GM21825 (cell line): ENCODE results near the gene MAP2K5.

Source experiments
- ATAC-seq: cut with Tn5 transposase; IDR thresholded peaks from one replicate; pipeline ENCODE4 v1.9.1; 2021; ENCODE audit warnings: mild to moderate bottlenecking, moderate library complexity; ENCODE audit not compliant: unreplicated experiment

Gene MAP2K5

DNA sequence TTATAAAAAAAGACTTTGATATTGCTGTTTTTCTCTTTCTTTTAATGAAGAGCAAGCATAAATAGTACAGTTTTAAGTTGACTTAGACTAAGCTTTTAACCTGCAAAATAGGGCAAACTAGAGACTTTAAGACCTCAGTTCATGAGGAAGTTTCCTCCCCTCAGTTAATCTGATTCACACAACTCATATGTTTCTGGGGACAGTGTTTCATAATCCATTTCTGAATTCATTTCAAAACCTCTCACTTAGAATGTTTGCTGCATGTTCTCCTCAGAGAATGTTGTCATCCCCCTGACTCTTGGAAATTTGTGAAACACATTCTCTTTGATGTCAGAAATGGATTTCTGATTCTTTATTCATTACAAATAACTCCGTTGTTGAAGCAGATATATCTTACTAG, 203.5 kb downstream of the MAP2K5 start:
- no peak for ATAC-seq

DNA sequence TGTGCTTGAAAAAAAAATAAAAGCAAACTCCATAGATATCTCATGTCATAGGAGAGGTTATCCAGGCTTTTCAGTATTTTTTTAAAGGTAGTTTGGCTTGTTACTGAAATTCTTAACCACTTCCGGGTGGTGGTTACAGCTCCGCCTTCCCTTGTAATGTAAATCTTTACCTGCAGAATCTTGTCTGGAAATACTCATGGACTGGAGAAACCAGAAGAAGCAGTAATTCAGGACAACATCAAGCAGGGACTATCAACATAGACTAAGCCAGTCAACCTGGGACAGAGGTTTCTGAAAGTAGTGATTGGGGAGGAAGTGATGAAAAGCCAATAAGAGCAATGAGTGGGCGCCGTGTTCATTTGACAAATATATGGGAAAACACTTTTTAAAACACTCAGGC, 203.9 kb downstream of the MAP2K5 start:
- ATAC-seq: no peak

DNA sequence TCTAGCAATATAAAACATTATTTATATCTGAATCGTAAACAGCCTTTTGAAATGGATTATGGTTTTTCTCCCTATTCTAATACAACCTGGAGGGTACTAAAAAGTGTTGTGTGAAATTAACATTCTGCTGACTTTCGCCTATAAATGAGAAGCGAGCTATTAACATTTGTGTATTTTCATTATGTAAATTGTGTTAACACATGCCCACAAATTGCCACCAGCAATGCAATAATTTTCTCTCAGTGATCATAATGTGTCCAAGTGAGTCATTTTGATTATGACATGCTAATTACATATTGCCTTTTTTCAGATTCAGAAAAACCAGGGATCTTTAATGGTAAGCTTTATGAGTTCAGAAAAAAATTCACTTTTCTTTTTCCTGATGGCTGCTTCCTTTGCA, 205.4 kb downstream of the MAP2K5 start:
- no peak for ATAC-seq

DNA sequence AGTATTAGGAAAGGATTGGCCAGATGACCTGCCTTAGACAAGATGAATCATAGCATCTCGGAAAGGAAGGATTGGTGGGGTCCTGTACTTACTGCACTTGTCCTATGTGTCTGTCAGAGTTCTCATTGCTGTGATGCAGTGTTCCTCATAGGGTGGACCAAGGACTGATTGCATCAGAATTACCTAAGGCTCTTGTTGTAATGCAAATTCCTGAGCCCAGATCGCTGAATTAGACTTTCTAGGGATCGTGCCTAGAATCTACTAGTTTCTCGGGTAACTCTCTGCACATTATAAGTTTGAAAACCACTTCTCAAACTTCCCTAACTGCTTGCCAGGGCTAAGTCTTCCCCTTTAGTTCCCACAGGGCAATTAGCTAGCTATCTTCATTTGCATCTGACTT, 207.9 kb downstream of the MAP2K5 start:
- ATAC-seq: no peak

DNA sequence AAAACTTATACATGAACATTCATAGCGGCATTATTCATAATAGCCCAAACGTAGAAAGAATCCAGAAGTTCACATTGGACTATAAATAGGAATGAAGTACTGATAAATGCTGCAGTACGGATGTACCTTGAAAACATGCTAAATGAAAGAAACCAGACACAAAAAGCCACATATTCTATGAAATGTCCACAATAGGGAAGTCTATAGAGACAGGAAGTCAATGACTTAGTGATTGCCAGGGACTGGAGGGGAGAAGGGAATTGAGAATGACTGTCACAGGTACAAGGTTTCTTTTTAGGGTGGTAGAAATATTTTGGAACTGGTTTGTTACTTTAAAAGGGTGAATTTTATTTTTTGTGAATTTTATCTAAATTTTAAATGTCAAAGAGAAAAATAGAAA, 211.4 kb downstream of the MAP2K5 start:
- no peak for ATAC-seq

GRCh38 chr15:67755264-67755663, 212.8 kb downstream of the MAP2K5 start:
- ATAC-seq: no peak

- ATAC-seq: no peak
Measured at GRCh38 chr15:67755936-67756335, 213.4 kb downstream of the MAP2K5 start.

DNA sequence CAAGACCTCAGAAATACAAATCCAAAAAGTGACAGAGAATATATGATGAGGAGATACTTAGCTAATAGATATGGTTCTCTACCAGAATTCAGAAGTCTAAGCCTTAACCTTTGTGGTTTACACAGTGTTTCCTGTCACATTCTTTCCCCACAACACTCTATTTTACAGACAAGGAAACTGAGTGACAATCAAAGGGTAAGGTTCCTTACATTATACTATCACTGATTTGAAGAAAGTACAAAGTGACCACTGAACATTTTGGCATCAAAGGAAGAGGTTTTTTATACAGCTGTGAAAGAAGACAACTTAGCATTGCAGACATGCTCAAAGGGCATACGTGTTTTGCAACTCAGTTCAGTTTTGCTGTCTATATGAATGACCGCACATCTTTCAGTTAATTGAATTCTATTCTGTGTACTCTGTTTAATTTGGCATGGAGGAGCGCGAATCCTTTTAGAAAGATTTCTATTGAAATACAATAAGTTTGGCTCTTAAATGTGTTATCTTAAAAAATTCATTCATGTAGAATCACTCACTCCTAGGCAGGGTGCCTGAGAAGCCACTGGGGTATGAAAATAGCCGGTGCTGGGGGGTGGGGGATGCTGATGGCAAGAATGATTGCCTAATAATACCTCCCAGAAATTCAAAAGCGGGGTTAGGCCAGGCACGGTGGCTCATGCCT, 216.3 kb downstream of the MAP2K5 start:
- ATAC-seq: no peak

- ATAC-seq: no peak
Measured at GRCh38 chr15:67760901-67761300, 218.4 kb downstream of the MAP2K5 start.

DNA sequence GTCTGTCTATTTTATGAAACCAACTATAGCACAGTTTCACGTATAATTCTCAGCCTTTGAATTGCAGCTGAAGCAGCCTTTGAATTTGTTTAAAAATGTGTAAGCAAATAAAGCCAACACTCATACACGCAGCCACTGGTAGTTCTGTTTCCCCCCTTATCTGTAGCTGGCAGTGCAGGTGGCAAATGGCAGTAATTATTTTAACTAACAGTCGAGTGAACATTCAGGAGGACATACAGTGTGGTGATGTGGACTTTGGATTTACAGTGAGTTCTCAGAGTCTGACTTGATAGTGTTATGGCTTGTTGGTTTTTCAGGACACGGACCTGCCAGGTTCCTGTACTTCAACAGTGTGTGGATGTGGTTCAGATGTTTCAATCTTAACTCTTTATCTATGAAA, 218.8 kb downstream of the MAP2K5 start:
- no peak for ATAC-seq

DNA sequence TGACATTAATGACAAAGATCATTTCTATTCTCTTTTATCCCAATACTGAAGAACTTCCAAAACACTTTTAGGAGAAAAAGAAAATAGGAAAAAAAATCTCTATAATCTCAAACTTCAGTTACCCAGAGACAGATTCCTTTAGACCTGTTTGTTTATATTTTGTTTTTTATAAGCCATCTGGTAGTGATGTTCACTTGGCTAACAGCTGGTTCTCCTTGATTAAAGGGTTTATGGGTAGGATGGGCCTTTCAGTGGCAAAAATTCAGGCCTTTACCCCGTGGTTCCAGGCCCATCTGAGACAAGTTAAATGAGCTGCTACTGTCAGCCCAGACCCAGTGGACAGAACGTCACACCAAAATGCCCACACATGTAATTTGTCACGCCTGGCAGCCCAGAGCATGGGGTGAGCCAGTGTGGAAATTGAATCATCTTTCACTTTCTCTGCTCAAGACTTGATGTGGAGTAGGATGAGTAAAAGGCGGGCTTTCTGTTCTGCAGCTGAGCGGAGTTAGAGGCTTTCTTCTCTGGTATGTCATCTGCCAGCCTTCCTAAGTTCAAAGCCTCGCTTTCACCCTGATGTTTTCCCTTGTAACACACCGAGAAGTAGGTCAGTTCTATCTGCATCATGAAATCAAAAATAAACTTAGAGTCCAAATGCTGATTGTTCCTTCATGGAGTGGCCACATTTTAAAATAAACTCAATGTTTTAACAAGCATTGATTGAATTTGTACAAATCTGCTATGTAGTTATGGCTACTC, 220.3 kb downstream of the MAP2K5 start:
- ATAC-seq: peak; percentile 80

DNA sequence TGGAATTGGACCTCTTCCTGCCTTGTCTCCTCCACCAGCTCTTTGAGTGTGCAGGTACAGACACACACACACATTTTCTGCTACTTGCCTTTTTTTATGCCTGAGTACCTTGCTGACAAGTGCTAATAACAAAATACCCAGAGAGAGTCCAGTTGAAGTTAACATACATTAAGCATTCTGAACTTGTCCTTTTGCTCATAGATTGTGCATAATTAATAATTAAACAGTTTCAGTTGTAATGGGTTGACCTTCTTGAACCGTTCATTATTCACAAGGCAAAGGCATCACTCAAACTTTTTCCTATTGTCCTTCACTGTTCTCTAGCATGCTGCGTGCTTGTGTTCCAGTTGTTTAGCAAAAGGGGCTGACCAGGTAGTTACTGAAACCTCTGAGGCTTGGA, 223.2 kb downstream of the MAP2K5 start:
- no peak for ATAC-seq

DNA sequence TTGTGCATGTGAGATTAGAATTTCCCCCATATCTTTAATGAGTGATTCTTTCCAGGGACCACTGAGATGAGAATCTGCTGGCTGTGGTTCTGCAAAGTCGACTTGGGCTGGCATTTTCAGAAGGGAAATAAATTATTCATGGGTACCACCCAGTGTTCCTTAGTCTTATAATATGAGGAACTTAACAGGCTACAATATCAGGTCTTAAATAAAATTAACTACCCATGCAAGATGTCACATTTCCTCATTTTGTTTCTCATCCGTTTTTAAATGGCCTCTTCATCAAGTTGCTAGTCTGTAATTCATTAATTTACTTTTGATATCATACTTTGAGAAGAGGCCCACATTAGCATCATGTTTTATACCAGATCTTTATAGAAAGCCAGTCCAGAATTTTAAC, 224.5 kb downstream of the MAP2K5 start:
- ATAC-seq: no peak

- no peak for ATAC-seq
Measured at GRCh38 chr15:67768313-67768977, 225.9 kb downstream of the MAP2K5 start.

- ATAC-seq: no peak
Measured at GRCh38 chr15:67769497-67770357, 227.2 kb downstream of the MAP2K5 start.

DNA sequence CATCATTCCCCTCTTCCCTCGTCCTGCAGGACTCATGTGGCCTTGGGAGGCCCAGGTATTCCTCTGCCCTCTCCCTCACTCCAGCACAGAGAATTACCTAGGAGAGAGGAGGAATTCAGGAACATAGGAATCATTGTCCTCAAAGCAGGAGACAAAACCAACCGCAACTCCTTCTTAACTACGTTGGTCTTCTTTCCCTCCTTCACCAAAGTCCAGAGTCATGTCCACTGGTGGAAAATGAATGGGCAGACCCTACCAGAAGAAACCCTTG, 227.8 kb downstream of the MAP2K5 start:
- ATAC-seq: no peak

- no peak for ATAC-seq
Measured at GRCh38 chr15:67771189-67771800, 228.8 kb downstream of the MAP2K5 start.

GRCh38 chr15:67774626-67775025, 232.1 kb downstream of the MAP2K5 start:
- ATAC-seq: no peak

GRCh38 chr15:67775250-67775649, 232.7 kb downstream of the MAP2K5 start:
- no peak for ATAC-seq

- ATAC-seq: no peak
Measured at GRCh38 chr15:67775998-67776397, 233.5 kb downstream of the MAP2K5 start.

- ATAC-seq: no peak
Measured at GRCh38 chr15:67776600-67776999, 234.1 kb downstream of the MAP2K5 start.
